HepG2 (cell line): ENCODE measurements around the gene CEACAM16. TPM values are rescaled to one million over a fixed set of nuclear protein-coding genes. Genes with fewer than 3 reads are reported as not detected.

Source experiments
- ELF3 ChIP-seq: IDR thresholded peaks from 2 replicates; pipeline ENCODE4 v1.6.1; 2016; ENCODE audit warnings: missing genetic modification reagents, missing compliant biosample characterization
- FOSL1 ChIP-seq: sonication (generic); formaldehyde crosslinking; IDR thresholded peaks from 2 replicates; pipeline ENCODE4 v1.9.0; 2021; ENCODE audit warnings: missing genetic modification reagents, borderline replicate concordance
- GATA4 ChIP-seq: sonication (generic); IDR thresholded peaks from 2 replicates; pipeline ENCODE4 v1.6.1; 2016; ENCODE audit warnings: antibody characterized with exemption, low read depth, borderline replicate concordance
- HMGXB3 ChIP-seq: sonication (generic); formaldehyde crosslinking; IDR thresholded peaks from 2 replicates; pipeline ENCODE4 v1.4.0; 2020; ENCODE audit warnings: missing genetic modification reagents, borderline replicate concordance
- HNF4A ChIP-seq: sonication (generic); formaldehyde crosslinking; IDR thresholded peaks from 2 replicates; pipeline ENCODE4 v1.4.0; 2020; ENCODE audit warnings: missing genetic modification reagents
- HNRNPL ChIP-seq: fragments of 200-400 bp; formaldehyde crosslinking; IDR thresholded peaks from 2 replicates; pipeline ENCODE4 v1.6.1; 2017; ENCODE audit warnings: mild to moderate bottlenecking, low read depth, low read length
- HOXA9 ChIP-seq: sonication (generic); formaldehyde crosslinking; IDR thresholded peaks from 2 replicates; pipeline ENCODE4 v1.8.1; 2022; ENCODE audit warnings: missing genetic modification reagents, mild to moderate bottlenecking, moderate library complexity, borderline replicate concordance
- MBNL3 ChIP-seq: fragments of 250-450 bp; sonication (Bioruptor Pico); conservative IDR thresholded peaks from 2 replicates; pipeline ENCODE4 v1.8.0; 2022; ENCODE audit warnings: mild to moderate bottlenecking, inconsistent platforms
- MYC ChIP-seq: sonication (generic); formaldehyde crosslinking; IDR thresholded peaks from 2 replicates; pipeline ENCODE4 v1.9.0; 2021; ENCODE audit warnings: missing genetic modification reagents, borderline replicate concordance
- NAIF1 ChIP-seq: sonication (generic); formaldehyde crosslinking; IDR thresholded peaks from 2 replicates; pipeline ENCODE4 v1.5.0; 2020; ENCODE audit warnings: mild to moderate bottlenecking, missing genetic modification reagents, borderline replicate concordance
- PBX2 ChIP-seq: IDR thresholded peaks from 2 replicates; pipeline ENCODE4 v1.6.1; 2016; ENCODE audit warnings: control low read depth
- PLSCR1 ChIP-seq: sonication (generic); formaldehyde crosslinking; IDR thresholded peaks from 2 replicates; pipeline ENCODE4 v1.5.0; 2020; ENCODE audit warnings: missing genetic modification reagents, mild to moderate bottlenecking, borderline replicate concordance
- RNF2 ChIP-seq: fragments of 450-650 bp; conservative IDR thresholded peaks from 2 replicates; pipeline ENCODE4 v1.6.1; 2016; ENCODE audit warnings: low read depth
- TBP ChIP-seq: sonication (generic); formaldehyde crosslinking; IDR thresholded peaks from 2 replicates; pipeline ENCODE4 v1.5.0; 2020; ENCODE audit warnings: missing genetic modification reagents
- TCF7L2 ChIP-seq: IDR thresholded peaks from 2 replicates; pipeline ENCODE4 v1.6.1; 2011; ENCODE audit warnings: mild to moderate bottlenecking, low read depth, low read length, moderate library complexity
- U2AF1 ChIP-seq: fragments of 200-400 bp; formaldehyde crosslinking; optimal IDR thresholded peaks from 2 replicates; pipeline ENCODE3; 2017; ENCODE audit warnings: mild to moderate bottlenecking, low read depth, low read length
- ZBTB14 ChIP-seq: sonication (generic); formaldehyde crosslinking; IDR thresholded peaks from 2 replicates; pipeline ENCODE4 v1.4.0; 2020; ENCODE audit warnings: missing genetic modification reagents
- ZMYM4 ChIP-seq: sonication (generic); formaldehyde crosslinking; IDR thresholded peaks from 2 replicates; pipeline ENCODE4 v1.8.1; 2023; ENCODE audit warnings: mild to moderate bottlenecking, missing genetic modification reagents
- ZNF12 ChIP-seq: sonication (generic); formaldehyde crosslinking; IDR thresholded peaks from 2 replicates; pipeline ENCODE4 v1.5.0; 2020; ENCODE audit warnings: missing genetic modification reagents
- ZNF430 ChIP-seq: sonication (generic); formaldehyde crosslinking; IDR thresholded peaks from 2 replicates; pipeline ENCODE4 v1.9.0; 2021; ENCODE audit warnings: mild to moderate bottlenecking, missing genetic modification reagents
- ZNF605 ChIP-seq: sonication (generic); formaldehyde crosslinking; IDR thresholded peaks from 2 replicates; pipeline ENCODE4 v1.8.0; 2022; ENCODE audit warnings: mild to moderate bottlenecking, missing genetic modification reagents
- ZNF615 ChIP-seq: sonication (generic); formaldehyde crosslinking; IDR thresholded peaks from 2 replicates; pipeline ENCODE4 v1.5.0; 2020; ENCODE audit warnings: mild to moderate bottlenecking, missing genetic modification reagents, borderline replicate concordance
- ZSCAN20 ChIP-seq: sonication (generic); formaldehyde crosslinking; IDR thresholded peaks from 2 replicates; pipeline ENCODE4 v1.4.0; 2020; ENCODE audit warnings: missing genetic modification reagents, mild to moderate bottlenecking, borderline replicate concordance
- ZZZ3 ChIP-seq: sonication (generic); formaldehyde crosslinking; IDR thresholded peaks from 2 replicates; pipeline ENCODE4 v1.4.0; 2020; ENCODE audit warnings: missing genetic modification reagents, mild to moderate bottlenecking, borderline replicate concordance
- polyA plus RNA-seq, 8 experiments: library from polyadenylated mRNA; depleted of rRNA in 3 of 8; stranded (reverse) in 7 of 8; unstranded in 1 of 8; fragments of >200 nt; fragmentation: Illumina TruSeq in 4 of 8; extraction: Trizol in 4 of 8; gene quantifications; 2 replicates each; pipeline versions ENCODE4 v1.2.1 to v1.2.3, GENCODE V29; 2011 to 2016; ENCODE audit warnings: low read depth in 4 of 8, missing spikeins in 1 of 8, mixed read lengths in 1 of 8; ENCODE audit not compliant: insufficient read depth in 1 of 8
- total RNA-seq, 5 experiments: library from RNA; depleted of rRNA; stranded (reverse); fragments of >200 nt; fragmentation: Illumina TruSeq; extraction: Trizol; gene quantifications; 2 replicates each; pipeline ENCODE4 v1.2.3, GENCODE V29; 2016; ENCODE audit warnings: low read depth in 1 of 5

CEACAM16 gene
- total and polyA plus RNA-seq, 2 of the 13 experiments (the other 11 are each of a cell fraction or from before 2014, with no cell fraction given) = not detected

GRCh38 chr19:44746946-44747738, 48.2 kb downstream of the CEACAM16 start (continued):
- TF ChIP-seq PLSCR1 (CRISPR knock-in tag) = no peak
- TF ChIP-seq ZMYM4 (CRISPR knock-in tag) = no peak
- TF ChIP-seq ZNF430 = no peak
- TF ChIP-seq HNF4A (CRISPR knock-in tag) = peak; percentile 90
- TF ChIP-seq ZSCAN20 (CRISPR knock-in tag) = 0 out of 2 replicates have a peak, but pooled peaks have one; percentile 46
- TF ChIP-seq MYC (CRISPR knock-in tag) = peak; percentile 44
- no peak for TF ChIP-seq HOXA9 (CRISPR knock-in tag)
- no peak for TF ChIP-seq ZNF615 (CRISPR knock-in tag)
- TF ChIP-seq ZZZ3 (CRISPR knock-in tag) = no peak
- no peak for TF ChIP-seq NAIF1 (CRISPR knock-in tag)
- no peak for TF ChIP-seq ELF3 (CRISPR knock-in tag)
- no peak for TF ChIP-seq ZBTB14 (CRISPR knock-in tag)
- peak; percentile 57 for TF ChIP-seq U2AF1
- no peak for TF ChIP-seq PBX2
- TF ChIP-seq TCF7L2 = no peak
- no peak for TF ChIP-seq RNF2
- TF ChIP-seq MBNL3 (CRISPR knock-in tag) = no peak
- TF ChIP-seq FOSL1 (CRISPR knock-in tag) = no peak
- no peak for TF ChIP-seq HNRNPL
- TF ChIP-seq GATA4 = no peak; the same call in 1 of the 2 replicates
- no peak for TF ChIP-seq ZNF605 (CRISPR knock-in tag)
- no peak for TF ChIP-seq ZNF12 (CRISPR knock-in tag)
- TF ChIP-seq TBP (CRISPR knock-in tag) = no peak
- TF ChIP-seq HMGXB3 (CRISPR knock-in tag) = no peak
